Fibroblast of lung (primary cell): Measurements from ENCODE around the gene HMGN5. TPM values are rescaled to one million over a fixed set of nuclear protein-coding genes. Genes with fewer than 3 reads are reported as not detected.

Source experiments
- DNase-seq, 2 donors: peaks; one replicate each; pipeline versions ENCODE4 v3.0.0 to v3.0.0-alpha.2; 2010; ENCODE audit warnings: low read depth in 2 of 2
- H2AFZ ChIP-seq: 2 replicates; pipeline ENCODE4 v1.5.1; 2012; ENCODE audit warnings: low read length, control low read depth, inconsistent platforms
- H3K27ac ChIP-seq: 2 replicates; pipeline ENCODE4 v1.5.1; 2011; ENCODE audit warnings: low read length, control low read depth; ENCODE audit not compliant: insufficient read depth
- H3K27me3 ChIP-seq: 2 replicates; pipeline ENCODE4 v1.5.1; 2011; ENCODE audit warnings: mild to moderate bottlenecking, low read length; ENCODE audit not compliant: control insufficient read depth, insufficient read depth
- H3K36me3 ChIP-seq: 2 replicates; pipeline ENCODE4 v1.5.1; 2011; ENCODE audit warnings: low read length; ENCODE audit not compliant: control insufficient read depth, insufficient read depth
- H3K4me1 ChIP-seq: 2 replicates; pipeline ENCODE4 v1.5.1; 2011; ENCODE audit warnings: low read length; ENCODE audit not compliant: control insufficient read depth, insufficient read depth; ENCODE audit errors: extremely low read depth
- H3K4me2 ChIP-seq: 2 replicates; pipeline ENCODE4 v1.5.1; 2011; ENCODE audit warnings: low read length, control low read depth; ENCODE audit not compliant: insufficient read depth; ENCODE audit errors: extremely low read depth
- H3K4me3 ChIP-seq, 4 experiments: fragments of 200-600 bp in 1 of 4; sonication (generic) in 1 of 4; replicated peaks in 1 of 4; 2 replicates each; pipeline ENCODE4 v1.5.1; 2011 to 2016; ENCODE audit warnings: low read length in 4 of 4, low read depth in 3 of 4, mild to moderate bottlenecking in 3 of 4, control low read depth in 2 of 4, inconsistent platforms in 1 of 4, mixed read lengths in 1 of 4; ENCODE audit not compliant: insufficient read depth in 1 of 4; ENCODE audit errors: control extremely low read depth in 1 of 4
- H3K79me2 ChIP-seq: 2 replicates; pipeline ENCODE4 v1.5.1; 2012; ENCODE audit warnings: mild to moderate bottlenecking, low read length, inconsistent platforms; ENCODE audit not compliant: control insufficient read depth, insufficient read depth
- H3K9ac ChIP-seq: 2 replicates; pipeline ENCODE4 v1.5.1; 2011; ENCODE audit warnings: mild to moderate bottlenecking, low read length, control low read depth; ENCODE audit not compliant: insufficient read depth
- H3K9me3 ChIP-seq: 2 replicates; pipeline ENCODE4 v1.5.1; 2012; ENCODE audit warnings: low read depth, low read length; ENCODE audit not compliant: control insufficient read depth, insufficient read depth
- H4K20me1 ChIP-seq: 2 replicates; pipeline ENCODE4 v1.5.1; 2011; ENCODE audit warnings: low read length; ENCODE audit not compliant: control insufficient read depth, insufficient read depth; ENCODE audit errors: extremely low read depth
- CTCF ChIP-seq, 2 donors: IDR thresholded peaks in 1 of 2; conservative IDR thresholded peaks in 1 of 2; 1 replicate in 1 of 2; 2 replicates in 1 of 2; pipeline ENCODE4 v1.5.1; 2011 to 2012; ENCODE audit warnings: low read length in 2 of 2, control low read depth in 1 of 2, inconsistent platforms in 1 of 2, low read depth in 1 of 2, mild to moderate bottlenecking in 1 of 2
- EZH2 ChIP-seq: IDR thresholded peaks from 2 replicates; pipeline ENCODE4 v1.5.1; 2012; ENCODE audit warnings: low read length, control low read depth, mild to moderate bottlenecking; ENCODE audit errors: missing control alignments
- polyA plus RNA-seq, 2 donors: library from polyadenylated mRNA; depleted of rRNA in 1 of 2; stranded (reverse) in 1 of 2; unstranded in 1 of 2; fragments of >200 nt; gene quantifications; 2 replicates each; pipeline ENCODE4 v1.2.1, GENCODE V29; 2011 to 2012; ENCODE audit warnings: missing spikeins in 1 of 2
- total RNA-seq: library from RNA; depleted of rRNA; stranded (reverse); fragments of >200 nt; gene quantifications from 2 replicates; pipeline ENCODE4 v1.2.1, GENCODE V29; 2014

Gene HMGN5
- total and polyA plus RNA-seq, 2 donors (not counting 1 experiment from before 2014, with no cell fraction given) = 1.7 to 4.4 TPM

DNA sequence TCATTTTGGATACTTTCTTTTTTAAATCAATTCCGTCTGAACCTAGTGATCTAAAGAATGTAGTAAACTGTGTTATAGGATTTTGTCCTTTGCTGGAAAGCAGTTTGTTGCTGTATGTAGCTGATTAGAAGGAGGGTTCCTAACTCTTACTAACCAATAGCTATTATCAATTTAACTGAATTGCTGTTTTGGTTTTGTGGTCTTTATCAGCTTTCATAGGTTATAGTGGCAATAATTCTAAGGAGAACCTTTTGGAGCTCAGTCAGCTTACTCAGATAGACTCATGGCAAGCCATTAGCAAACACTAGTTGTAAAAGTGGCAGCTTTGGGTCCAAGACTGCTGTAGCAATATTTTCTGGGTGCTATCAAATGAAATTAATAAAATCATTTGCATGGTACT is 29.8 kb upstream of the HMGN5 start:
- H3K9ac ChIP-seq = no peak overlapping the region
- no peaks in the 10 kb centered on the region for H3K4me1 ChIP-seq
- no peak overlapping the region for H3K27ac ChIP-seq
- no peaks in the 10 kb centered on the region for H3K27me3 ChIP-seq
- H3K4me2 ChIP-seq = no peak overlapping the region
- H4K20me1 ChIP-seq = no peaks in the 10 kb centered on the region
- no peak overlapping the region for H3K4me3 ChIP-seq
- TF ChIP-seq CTCF (conservative IDR thresholded peaks at IDR 0.05 in 1 of 2, IDR thresholded peaks at IDR 0.05 in 1 of 2; ENCODE audit: low read depth in 1 of 2, low read length in 2 of 2) (no peak), EZH2 (no peak)
- DNase-seq = no peak
- no peaks in the 10 kb centered on the region for H3K79me2 ChIP-seq
- H2AFZ ChIP-seq = no peak overlapping the region
- H3K9me3 ChIP-seq = no peaks in the 10 kb centered on the region
- H3K36me3 ChIP-seq = no peaks in the 10 kb centered on the region

GRCh38 chrX:81229901-81230300 is 28.2 kb upstream of the HMGN5 start:
- no peaks in the 10 kb centered on the region for H3K4me1 ChIP-seq
- no peak overlapping the region for H3K4me3 ChIP-seq
- TF ChIP-seq EZH2 = no peak
- TF ChIP-seq CTCF (conservative IDR thresholded peaks at IDR 0.05 in 1 of 2, IDR thresholded peaks at IDR 0.05 in 1 of 2; ENCODE audit: low read depth in 1 of 2, low read length in 2 of 2) = no peak
- H3K4me2 ChIP-seq = no peak overlapping the region
- H3K9me3 ChIP-seq = no peaks in the 10 kb centered on the region
- H3K36me3 ChIP-seq = no peaks in the 10 kb centered on the region
- H2AFZ ChIP-seq = no peak overlapping the region
- DNase-seq = no peak
- no peaks in the 10 kb centered on the region for H4K20me1 ChIP-seq
- H3K9ac ChIP-seq = no peak overlapping the region
- no peak overlapping the region for H3K27ac ChIP-seq
- no peaks in the 10 kb centered on the region for H3K79me2 ChIP-seq
- no peaks in the 10 kb centered on the region for H3K27me3 ChIP-seq

- Histone ChIP-seq H3K79me2 (no peaks in the 10 kb centered on the region), H4K20me1 (no peaks in the 10 kb centered on the region), H3K27ac (no peak overlapping the region), H3K4me1 (no peaks in the 10 kb centered on the region), H3K36me3 (no peaks in the 10 kb centered on the region), H3K9me3 (no peaks in the 10 kb centered on the region), H3K9ac (no peak overlapping the region), H3K4me3 (no peak overlapping the region), H2AFZ (no peak overlapping the region), H3K27me3 (no peaks in the 10 kb centered on the region), H3K4me2 (no peak overlapping the region)
- no peak for TF ChIP-seq EZH2
- TF ChIP-seq CTCF (conservative IDR thresholded peaks at IDR 0.05 in 1 of 2, IDR thresholded peaks at IDR 0.05 in 1 of 2; ENCODE audit: low read depth in 1 of 2, low read length in 2 of 2) = no peak
- no peak for DNase-seq
Measured at GRCh38 chrX:81229229-81229628, 27.5 kb upstream of the HMGN5 start.
